Transverse colon (tissue), 4 donors: ENCODE measurements around the gene C15orf62.

ENCODE experiments used
- CTCF ChIP-seq, 5 experiments: fragments of 200-600 bp in 3 of 5; fragments of 450-650 bp in 2 of 5; sonication (generic) in 3 of 5; IDR thresholded peaks; 1 replicate in 2 of 5; 2 replicates in 3 of 5; pipeline ENCODE4 v1.5.1; 2016 to 2017; ENCODE audit warnings: antibody characterized with exemption in 5 of 5, inconsistent platforms in 3 of 5, mild to moderate bottlenecking in 2 of 5, moderate library complexity in 1 of 5
- POLR2A ChIP-seq: fragments of 450-650 bp; IDR thresholded peaks from one replicate; pipeline ENCODE4 v1.6.1; 2016; ENCODE audit warnings: antibody characterized with exemption, mild to moderate bottlenecking, moderate library complexity
- POLR2AphosphoS5 ChIP-seq, 3 donors: sonication (generic); formaldehyde crosslinking; IDR thresholded peaks; one replicate each; pipeline ENCODE4 v1.6.1; 2016; ENCODE audit warnings: antibody characterized with exemption in 3 of 3

- no peak for TF ChIP-seq CTCF (IDR thresholded peaks at IDR 0.05)
- no peak for TF ChIP-seq POLR2A
- no peak for TF ChIP-seq POLR2AphosphoS5 (IDR thresholded peaks at IDR 0.05)
These were observed 2.6 kb upstream of the C15orf62 start for GRCh38 chr15:40766906-40767837.
